NCI-H1436 (cell line): ENCODE data around the gene ZMYND8.
"Not testable (repeated sequence)": the region's sequence is repeated elsewhere in the genome, so short reads cannot be mapped to it uniquely, and the experiment has no call there.

Experiments
- DNase-seq: peaks from one replicate; lab custom pipeline; 2025; lab: John Stamatoyannopoulos, UW

The ZMYND8 gene

DNA sequence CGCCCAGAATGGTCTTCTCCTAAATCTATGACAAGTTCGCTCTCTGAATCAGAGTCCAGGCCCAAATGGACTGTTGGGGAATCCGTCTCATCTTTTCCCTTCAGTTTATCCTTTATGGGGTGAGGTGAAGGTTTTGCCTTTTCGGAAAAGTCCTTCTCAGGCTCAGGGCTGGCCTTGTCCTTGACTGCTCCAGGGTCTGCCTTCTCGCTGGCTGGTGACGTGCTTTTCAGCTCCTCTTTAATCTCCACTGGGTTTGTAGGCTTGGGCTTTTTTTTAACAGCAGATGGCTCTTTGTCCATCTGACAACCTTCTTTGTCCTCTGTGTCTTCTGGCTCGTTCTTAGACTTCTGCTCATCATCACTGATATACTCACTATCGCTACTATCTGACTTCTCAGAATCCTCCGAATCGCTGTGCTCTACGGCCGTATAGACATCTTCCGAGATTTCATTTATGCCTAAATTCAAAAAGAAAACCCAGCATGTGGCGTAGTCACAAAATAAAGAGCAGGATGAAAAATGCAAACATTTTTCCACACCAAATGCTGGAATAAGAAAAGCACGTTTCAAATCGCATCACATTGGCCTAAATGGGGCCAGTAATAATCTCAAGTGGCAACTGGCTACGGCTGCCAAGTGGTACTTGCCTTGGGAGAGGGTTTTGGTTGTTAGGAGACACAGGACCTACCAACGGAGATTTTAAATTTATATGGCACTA, 110.3 kb downstream of the ZMYND8 start:
- no peak for DNase-seq

DNA sequence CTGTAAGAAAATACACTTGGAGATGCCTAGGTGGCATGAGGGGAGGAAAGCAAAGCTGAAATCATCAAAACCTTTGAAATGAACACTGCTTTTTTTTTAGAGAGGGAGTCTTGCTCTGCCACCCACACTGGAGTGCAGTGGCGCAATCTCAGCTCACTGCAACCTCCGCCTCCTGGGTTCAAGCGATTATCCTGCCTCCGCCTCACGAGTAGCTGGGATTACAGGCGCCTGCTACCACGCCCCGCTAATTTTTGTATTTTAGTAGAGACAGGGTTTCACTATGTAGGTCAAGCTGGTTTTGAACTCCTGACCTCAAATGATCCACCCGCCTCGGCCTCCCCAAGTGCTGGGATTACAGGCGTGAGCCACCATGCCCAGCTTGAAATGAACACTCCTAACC, 111.3 kb downstream of the ZMYND8 start:
- not testable (repeated sequence) for DNase-seq

DNA sequence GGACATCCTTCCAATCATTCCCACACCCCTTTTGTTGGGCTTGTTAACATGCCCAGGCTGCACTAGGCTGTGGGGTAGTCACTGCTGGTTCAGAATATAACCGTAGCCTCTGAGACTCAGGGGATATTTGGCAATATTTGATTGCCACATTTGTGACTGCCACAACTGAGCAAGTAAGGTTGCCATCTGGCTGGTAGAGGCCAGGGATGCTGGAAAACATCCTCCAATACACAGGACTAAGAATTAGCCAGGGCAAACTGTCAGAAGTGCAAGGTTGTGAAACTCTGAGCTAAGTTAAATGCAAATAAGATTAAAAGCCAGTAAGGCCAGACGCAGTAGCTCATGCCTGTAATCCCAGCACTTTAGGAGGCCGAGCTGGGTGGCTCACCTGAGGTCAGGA, 112.0 kb downstream of the ZMYND8 start:
- no peak for DNase-seq

DNA sequence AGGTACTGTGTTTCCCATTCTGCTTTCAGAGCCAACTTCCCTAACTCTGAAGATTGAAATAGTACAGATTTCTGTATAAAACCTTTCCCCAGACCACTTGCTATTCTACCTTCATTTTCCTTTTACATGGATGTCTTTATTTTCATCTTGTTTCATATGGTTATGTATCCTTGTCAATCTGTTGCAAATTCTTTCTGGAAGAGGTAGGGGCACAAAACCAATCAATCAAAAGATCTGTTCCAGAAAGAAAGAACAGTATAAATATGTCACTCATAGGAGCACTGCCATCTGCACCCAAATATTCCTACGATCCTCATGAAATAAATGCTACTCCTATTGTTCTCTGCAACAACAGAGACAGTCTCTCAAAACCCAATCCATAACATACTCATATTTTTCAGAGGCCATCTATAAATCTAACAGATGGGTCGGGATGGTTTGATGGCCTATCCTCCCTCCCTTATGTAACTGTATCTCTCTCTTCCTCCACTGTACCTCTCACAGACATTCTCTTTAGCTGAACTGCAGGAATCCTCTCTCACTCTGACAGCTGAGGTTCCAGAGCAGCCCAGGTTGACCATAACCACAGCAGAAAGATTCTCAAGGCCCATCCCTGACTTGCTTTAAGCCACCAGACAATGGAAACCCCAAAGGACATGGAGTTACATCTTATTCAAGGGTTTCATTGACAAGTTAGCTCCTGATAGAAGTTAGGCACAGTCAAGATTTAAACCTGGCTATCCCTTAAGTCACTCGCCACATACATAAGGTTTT, 112.8 kb downstream of the ZMYND8 start:
- DNase-seq, result no peak

DNA sequence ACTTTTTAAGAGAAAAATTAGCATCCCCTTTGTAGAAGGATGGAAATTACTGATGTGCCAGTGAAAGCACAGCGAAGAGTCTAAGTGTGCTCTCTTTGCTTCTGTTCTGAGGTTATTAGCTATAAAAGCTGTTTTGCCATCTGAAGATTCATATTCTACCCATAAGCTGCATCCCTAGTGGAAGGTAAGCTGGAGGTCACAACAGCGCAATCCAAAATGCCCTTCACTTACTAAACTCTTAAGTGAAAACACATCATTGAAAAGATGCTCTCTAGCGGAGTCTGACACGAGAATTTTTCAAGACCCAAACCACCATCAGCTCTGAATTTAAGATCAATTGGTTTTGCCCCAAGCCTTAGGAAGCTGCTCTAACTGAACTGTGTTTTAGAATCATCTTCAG, 113.5 kb downstream of the ZMYND8 start:
- no peak for DNase-seq

DNA sequence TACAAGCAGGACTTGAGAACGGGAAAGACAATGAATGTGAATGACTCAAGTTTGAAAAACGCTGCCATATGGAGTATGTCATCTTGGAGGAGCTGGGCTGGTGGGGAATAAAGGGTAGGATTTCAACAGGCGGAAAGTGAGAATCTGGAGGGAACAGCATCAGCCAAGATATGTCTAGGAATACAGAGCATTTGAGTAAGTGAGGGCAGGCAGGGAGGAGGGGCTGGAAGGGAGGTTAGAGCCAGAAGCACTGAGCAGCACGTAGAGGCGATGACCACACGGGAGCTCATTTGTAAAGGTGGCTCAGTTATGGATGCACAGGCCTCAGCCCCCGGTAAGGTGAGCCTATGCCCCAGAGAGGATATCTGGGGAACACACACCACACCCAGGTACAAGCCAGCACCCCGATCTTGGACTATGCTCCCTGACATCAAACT, 115.1 kb downstream of the ZMYND8 start:
- no peak for DNase-seq

DNA sequence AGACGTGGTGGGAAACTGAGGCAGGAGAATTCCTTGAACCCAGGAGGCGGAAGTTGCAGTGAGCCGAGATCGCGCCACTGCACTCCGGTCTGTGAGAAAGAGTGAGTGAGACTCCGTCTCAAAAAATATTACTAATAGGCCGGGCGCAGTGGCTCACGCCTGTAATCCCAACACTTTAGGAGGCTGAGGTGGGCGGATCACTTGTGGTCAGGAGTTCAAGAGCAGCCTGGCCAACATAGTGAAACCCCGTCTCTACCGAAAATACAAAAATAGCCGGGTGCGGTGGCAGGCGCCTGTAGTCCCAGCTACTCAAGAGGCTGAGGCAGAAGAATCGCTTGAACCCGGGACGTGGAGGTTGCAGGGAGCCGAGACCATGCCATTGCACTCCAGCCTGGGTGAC, 116.4 kb downstream of the ZMYND8 start:
- DNase-seq, result not testable (repeated sequence)

DNA sequence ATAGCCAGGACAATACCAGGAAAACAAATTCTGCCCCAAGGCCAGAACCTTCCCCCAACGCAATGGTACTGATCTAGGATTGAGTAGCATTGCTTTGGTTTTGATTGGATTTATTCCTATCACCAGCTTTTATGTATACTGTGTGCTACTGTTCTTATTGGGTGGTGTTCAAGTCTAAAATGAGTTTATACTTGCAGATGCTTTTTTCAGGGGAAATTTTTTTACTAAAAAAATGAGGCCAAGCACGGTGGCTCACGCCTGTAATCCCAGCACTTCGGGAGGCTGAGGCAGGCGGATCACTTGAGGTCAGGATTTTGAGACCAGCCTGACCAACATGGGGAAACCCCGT, 116.8 kb downstream of the ZMYND8 start:
- no peak for DNase-seq

DNA sequence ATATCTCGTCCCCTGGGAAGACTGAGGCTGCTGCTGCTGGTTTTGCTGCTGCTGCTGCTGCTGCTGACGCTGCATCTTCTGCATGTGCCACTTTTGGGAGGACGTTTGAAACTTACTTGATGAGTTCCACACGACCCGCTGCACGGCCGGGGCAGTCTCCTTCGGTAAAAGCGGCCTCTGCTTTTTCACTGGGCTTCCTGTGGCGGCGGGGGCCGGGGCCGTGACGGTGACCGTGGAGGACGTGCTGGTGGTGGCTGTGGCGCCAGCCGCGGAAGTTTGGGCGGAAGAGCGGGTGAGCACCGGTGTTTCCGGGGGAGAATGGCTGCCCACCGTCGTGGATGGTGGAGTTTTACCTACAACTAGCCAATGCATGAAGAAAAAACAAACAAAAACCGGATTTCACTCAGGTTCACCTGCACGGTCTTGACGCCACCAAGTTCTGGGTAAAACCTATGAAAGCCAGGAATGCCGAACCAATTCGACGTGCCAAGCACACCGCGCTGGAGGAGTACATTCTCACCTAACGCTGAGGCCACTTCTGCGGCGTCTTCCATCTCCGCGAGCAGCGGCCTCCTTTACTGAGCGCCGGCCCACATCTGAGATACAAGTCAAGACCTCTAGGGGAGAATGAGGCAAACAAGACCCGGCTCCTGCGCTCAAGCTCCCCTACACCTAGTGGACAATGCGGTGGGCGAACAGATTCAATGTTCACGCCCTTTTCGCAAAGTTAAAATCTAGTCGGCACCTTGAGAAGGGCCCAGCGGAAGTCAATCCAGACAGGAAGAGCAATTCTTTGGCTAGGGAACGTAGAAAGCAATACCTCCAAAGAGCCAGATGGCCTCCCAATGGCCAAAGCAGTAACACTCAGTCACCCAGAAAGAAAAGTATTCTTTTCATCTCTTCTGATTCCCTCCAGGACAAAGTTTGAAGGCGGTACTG, 117.5 kb downstream of the ZMYND8 start:
- no peak for DNase-seq

DNA sequence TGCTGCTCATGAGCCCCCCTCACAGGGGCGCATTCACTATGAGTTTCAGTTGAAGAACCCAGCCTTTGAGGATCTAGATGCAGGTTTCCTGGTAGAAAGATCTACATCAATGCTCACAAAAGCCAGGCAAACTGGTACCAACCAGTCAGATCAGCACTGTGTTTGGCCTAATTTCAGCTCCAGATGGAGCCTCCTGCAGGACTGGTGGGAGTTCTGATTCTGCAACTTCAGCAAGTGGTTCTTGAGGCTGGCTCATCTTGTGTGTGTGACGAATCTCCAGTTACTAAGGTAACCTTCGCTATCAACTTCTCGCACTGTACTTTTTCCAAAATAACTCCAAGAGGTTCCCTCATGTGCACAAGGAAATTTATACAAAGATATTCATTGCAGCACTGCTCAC, 118.8 kb downstream of the ZMYND8 start:
- DNase-seq, result no peak

DNA sequence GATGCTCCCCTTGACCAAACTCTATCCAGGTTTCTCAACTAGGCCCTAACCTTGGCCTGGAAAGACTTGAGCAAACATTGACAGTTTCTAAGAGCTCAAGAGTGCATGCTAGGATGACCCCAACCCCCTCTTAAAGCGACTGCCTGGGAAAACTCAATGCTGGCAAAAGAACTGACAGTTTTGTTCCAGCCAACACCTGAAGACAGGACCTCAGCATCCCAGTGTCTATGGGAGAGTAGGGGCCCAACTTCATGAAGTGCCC, 119.9 kb downstream of the ZMYND8 start:
- no peak for DNase-seq

DNA sequence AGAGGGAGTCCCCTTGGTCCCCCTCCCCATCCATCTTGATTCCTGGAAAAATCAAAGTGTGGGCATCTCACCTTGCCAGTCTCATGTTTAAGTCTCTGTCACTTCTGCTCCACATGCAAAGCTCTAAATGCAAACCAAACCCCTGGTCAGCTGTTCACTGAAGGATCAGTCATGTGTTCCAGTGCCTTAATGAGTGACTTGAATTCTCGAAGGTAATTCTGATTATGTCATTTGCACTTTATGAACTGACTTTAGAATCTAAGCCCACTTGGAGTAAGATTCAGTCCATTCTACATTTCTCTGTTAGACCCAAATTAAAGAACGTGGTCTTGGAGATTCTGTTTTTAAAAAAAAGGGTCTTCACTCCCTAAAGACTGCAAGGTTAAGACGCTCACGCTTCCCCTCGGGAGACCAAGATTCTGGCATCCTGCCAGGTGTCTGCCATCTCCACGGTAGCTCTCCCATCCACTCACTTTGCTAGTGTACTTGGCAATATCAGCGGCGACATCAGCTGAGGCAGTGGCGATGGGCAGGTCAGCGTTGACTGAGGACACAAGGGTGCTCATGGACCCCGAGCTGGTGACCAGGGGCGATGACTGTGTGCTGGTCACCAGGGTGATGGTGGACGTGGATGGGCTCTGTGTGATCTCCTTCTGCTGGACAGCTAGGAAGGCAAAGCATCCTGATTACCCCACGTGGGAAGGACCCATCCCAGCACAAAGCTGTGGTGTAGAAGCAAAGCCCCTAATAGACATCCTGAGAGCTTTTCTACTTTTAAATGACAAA, 120.5 kb downstream of the ZMYND8 start:
- no peak for DNase-seq

DNA sequence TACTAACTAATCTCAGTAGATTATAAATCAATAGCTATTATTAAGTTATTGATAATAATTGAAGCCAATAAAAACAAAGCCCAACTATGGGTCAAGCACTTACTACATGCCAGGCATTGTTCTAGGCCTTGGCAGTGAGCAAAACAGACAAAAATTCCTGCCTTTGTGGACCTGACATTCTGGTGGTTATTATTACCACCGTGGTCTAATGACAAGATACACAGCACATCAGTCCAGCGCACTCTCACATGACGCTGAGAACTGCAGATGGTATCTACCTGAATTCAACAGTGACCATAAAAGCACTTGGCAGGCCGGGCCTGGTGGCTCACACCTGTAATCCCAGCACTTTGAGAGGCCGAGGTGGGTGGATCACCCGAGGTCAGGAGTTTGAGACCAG, 121.4 kb downstream of the ZMYND8 start:
- DNase-seq, result no peak

DNA sequence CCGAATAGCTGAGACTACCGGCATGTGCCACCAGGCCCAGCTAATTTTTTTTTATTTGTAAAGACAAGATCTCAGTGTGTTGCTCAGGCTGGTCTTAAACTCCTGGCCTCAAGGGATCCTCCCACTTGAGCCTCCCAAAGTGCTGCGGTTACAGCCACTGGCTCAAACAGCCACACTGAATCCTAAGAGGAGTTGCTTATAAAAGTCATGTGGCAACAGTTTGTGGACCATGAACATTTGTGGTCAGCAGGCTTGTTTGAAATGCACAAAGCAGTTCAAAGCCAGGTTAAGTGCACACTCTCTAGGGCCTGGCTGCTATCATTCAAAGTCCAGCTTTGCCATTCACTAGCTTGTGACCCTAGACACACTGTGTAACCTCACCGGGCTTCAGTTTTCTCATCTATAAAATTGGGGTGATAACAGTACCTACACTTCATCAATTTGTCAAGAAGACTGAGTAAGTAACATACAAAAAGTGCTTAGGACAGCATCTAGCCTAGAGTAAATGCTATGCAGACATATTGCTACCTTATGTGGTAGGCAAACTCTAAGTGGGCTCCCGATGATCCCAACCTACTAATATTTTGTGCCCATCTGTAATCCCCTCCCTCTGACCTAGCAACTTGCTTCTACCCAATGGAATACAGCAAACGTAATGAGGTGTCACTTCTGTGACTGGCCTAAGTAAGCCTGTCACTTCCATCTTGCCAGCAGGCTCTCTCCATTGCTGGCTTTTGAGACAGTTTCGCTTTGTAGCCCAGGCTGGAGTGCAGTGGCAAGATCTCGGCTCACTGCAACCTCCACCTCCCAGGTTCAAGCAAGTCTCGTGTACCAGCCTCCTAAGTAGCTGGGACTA, 122.9 kb downstream of the ZMYND8 start:
- DNase-seq, result no peak

DNA sequence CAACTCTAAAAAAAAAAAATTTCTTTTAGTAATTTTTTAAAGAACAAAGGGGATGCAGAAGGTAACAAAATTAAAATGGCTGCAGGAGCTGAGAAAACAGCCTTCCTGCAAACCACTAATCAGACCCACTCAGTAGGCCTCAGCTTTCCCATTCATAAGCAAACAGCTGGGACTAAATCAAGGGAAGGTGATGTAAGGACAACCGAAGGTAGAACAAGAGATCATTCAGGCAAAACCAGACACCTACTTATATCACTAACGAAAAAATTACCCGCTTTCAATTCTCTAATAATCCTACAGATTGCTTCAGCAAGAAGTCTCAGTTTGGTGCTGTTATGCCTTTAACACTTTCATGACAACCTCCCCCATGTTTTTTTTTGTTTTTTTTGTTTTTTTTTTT, 124.0 kb downstream of the ZMYND8 start:
- no peak for DNase-seq

DNA sequence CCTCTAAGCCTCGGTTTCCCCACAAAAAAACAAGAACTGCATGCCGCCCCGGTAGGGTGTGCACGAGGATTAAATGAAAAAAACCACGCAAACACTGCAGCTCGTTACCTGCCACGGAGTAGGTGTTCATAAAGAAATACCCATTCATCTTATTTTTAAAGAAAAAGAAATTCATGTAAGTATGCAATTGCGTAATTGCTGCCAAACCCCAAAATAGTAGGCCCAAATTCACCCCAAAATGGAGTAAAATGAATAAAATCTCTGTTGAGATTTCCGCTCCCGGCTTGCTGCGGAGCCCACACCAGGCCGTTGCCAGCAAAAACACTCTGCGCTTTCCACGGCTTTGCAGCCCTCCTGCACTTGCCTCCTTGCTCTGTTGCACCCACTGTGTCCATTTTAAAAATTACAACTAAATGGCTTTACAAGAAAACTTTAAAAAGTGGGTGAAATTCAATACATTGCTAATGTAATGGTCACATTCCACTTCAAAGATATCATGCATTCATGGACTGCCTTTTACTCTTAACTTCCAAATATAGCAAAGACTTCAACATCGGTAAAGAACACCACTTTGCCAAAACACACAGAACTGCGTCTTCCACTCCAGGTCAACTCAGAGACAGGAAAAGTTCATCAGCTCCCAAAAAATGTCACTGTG, 125.0 kb downstream of the ZMYND8 start:
- DNase-seq, result no peak

DNA sequence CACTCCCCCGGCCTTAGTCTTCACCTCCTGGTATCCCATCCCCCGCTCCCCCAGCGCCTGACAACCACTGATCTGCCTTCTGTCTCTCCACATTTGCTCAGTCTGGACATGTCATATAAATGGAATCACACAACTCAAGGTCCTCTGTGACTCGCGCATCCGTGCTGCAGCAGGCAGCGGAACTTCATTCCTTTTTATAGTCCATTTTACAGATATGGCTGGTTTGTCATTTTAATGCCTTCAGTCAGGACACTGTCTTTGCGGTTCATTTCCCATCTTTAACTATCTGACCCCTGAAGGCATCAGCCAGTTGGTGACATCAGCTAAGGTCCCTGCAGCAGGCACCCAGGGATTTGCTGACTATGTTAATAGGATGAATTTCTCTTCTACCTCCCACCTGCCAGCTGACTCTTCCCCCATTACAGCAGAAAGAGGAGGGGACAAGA, 125.7 kb downstream of the ZMYND8 start:
- DNase-seq, result no peak

DNA sequence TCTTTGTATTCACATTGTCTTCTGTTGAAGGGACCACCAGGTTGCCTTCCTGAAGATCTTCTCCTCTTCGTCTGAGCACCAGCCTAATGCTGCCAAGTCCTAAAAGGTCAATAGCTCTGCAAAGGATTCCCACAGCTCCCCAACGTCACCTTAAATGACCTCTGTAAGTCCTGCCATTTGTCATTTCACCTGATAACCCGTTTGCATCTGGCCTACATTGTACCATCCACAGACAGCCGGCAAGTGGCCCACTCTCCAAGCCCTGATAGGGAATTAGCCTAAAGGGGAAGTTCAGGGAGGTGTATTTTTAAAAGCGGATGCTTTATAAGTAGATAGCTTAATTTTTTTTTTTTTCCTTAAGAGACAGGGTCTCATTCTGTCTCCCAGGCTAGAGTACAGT, 127.8 kb downstream of the ZMYND8 start:
- no peak for DNase-seq

DNA sequence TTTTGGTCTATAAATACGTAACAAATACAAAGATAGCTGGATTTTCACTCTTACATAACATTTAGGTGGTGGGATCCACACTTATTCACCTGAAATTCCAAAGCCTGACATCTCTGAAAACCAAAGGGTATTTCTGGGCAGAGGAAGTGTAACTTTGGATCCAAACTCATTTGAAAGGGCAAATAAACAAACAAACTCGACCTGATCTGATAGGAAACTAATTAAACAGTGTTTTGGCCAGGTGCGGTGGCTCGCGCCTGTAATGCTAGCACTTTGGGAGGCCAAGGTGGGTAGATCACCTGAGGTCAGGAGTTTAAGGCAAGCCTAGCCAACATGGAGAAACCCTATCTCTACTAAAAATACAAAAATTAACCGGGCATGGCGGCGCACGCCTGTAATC, 128.9 kb downstream of the ZMYND8 start:
- no peak for DNase-seq

DNA sequence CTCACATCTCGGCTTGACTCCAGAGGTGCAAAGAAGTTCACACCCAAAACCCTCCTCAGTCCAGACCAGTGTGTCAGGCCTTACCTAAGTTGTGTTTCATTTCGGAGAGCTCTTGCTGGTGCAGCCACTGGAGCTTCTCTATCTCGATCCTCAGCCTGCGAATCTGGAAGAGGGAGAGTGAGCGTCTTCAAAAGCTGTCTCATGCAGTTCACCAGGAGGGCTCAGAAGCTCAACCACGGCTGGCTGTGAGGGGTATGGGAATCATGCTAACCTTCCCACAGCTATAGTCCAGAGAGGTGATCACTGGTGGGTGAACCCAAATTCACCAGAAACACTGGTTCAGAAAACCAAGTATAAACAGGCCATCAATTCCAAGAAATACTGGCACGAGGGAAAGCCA, 129.4 kb downstream of the ZMYND8 start:
- no peak for DNase-seq

DNA sequence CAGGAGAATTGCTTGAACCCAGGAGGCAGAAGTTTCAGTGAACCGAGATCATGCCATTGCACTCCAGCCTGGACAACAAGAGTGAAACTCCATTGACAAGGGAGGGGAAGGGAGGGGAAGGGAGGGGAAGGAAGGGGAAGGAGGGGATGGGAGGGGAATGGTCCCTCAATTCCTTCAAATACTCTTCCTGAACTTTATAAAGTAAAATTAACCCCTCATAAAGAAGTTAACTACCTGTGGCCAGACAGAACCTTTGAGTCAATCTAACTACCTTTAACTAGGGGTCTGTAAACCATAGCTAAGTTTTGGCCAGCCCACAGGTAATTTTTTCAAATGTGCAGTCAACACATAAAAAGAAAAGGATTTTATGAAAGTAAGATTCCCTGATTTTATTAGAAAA, 131.0 kb downstream of the ZMYND8 start:
- DNase-seq, result no peak
